MV-4-11 (cell line): ENCODE data around the gene SHD.
"Not testable (repeated sequence)": the region's sequence is repeated elsewhere in the genome, so short reads cannot be mapped to it uniquely, and the experiment has no call there.

Source experiments
- DNase-seq: peaks from one replicate; lab custom pipeline; 2025; lab: John Stamatoyannopoulos, UW

SHD gene, protein sequence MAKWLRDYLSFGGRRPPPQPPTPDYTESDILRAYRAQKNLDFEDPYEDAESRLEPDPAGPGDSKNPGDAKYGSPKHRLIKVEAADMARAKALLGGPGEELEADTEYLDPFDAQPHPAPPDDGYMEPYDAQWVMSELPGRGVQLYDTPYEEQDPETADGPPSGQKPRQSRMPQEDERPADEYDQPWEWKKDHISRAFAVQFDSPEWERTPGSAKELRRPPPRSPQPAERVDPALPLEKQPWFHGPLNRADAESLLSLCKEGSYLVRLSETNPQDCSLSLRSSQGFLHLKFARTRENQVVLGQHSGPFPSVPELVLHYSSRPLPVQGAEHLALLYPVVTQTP

DNA sequence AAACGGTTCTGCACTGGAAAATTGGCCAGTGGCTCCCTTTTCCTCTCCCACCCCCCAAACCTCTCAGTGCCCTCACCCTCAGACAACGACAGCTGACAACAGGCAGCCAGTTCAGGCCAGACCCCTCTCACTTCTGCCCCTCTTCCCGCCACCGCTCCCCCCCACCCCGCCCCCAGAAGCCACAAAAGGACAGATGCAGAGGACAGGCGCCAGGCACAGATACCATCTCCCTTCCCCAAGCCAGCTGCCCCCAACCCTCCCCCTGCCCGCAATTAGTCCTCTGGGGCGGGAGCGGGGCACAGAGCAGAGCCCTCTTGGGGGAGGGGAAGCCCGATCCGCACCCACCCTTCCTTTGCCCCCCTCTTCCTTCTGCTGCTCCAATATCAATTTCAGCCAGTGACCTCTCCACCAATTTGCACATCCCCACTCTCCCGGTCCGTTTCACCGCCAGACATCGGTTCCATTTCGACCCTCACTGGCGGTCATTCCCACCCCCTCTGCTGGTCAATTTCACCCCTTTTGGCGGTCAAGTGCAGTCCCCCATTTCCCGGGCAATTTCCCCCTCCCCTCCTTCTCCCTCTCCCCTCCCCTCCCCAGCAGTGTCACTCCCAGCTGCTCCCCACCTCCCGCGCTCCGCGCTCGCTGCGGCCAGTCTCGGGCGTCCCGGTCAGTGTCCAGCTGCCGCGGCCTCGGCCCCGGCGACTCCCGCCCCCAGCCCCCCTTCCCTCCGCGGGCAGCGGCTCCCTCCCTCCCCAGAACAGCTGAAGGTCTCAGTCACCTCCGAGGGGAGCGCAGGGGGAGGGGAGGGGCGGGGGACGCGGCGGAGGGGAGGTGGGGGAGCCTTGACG, at the start of gene SHD:
TSS of gene SHD (plus strand) at position 848 of the 848 bp plus-strand sequence. CDS start 798 bp downstream, outside the sequence.
- DNase-seq, result no peak

DNA sequence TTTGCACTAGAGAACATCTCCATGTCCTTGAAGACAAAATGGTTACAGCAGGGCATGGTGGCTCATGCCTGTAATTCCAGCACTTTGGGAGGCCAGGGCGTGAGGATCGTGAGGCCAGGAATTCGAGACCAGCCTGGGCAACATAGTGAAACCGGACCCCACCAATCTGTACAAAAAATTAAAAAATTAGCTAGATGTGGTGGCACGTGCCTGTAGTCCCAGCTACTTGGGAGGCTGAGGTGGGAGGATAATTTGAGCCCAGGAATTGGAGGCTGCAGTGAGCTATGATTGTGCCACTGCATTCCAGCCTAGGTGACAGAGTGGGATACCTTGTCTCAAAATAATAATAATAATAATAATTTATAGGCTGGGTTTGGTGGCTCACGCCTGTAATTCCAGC, 48.8 kb upstream of the SHD start:
- not testable (repeated sequence) for DNase-seq

DNA sequence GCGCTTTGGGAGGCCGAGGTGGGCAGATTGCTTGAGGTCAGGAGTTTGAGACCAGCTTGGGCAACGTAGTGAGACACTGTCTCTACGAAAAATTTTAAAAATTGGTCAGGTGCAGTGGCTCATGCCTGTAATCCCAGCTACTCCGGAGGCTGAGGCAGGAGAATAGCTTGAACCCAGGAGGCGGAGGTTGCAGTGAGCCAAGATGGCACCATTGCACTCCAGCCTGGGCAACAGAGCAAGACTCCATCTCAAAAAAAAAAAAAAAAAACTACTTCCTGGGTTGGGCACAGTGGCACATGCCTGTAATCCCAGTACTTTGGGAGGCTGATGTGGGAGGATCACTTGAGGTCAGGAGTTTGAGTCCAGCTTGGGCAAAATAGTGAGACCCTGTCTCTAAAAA, 47.5 kb upstream of the SHD start:
- DNase-seq, result not testable (repeated sequence)

DNA sequence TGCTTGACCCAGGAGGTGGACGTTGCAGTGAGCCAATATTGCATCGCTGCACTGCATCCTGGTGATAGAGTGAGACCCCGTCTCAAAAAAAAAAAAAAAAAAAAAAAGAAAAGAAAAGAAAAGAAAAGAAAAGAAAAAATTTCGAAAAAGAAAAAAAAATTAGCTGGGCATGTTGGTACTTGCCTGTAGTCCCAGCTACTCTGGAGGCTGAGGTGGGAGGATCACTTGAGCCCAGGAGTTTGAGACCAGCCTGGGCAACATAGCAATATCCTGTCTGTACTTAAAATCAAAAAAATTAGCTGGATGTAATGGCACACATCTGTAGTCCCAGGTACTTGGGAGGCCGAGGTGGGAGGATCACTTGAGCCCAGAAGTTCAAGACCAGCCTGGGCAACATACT, 46.9 kb upstream of the SHD start:
- not testable (repeated sequence) for DNase-seq

DNA sequence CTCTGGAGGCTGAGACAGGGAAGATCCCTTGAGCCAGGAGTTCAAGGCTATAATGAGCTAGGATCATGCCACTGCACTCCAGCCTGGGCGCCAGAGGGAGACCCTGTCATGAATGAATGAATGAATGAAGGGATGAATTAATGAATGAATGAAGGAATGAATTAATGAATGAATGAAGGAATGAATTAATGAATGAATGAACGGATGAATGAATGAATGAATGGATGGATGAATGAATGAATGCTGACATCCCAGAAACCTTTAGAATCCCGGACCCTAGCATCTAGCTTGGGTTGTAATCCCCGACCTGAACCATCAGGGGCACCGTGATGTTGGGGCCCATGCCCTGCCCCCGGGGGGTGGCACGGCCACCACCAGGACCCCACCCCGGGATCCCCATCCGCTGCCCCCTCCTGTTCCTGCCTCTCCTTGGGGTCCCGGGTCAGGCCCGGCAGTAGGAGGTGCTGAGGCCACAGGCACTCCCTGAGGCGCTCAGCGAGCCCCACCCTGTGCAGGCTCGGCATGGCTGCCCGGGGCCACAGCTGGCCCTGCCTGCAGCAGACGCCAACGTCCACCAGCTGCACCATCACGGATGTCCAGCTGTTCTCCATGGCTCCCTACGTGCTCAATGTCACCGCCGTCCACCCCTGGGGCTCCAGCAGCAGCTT, 46.3 kb upstream of the SHD start:
- no peak for DNase-seq

DNA sequence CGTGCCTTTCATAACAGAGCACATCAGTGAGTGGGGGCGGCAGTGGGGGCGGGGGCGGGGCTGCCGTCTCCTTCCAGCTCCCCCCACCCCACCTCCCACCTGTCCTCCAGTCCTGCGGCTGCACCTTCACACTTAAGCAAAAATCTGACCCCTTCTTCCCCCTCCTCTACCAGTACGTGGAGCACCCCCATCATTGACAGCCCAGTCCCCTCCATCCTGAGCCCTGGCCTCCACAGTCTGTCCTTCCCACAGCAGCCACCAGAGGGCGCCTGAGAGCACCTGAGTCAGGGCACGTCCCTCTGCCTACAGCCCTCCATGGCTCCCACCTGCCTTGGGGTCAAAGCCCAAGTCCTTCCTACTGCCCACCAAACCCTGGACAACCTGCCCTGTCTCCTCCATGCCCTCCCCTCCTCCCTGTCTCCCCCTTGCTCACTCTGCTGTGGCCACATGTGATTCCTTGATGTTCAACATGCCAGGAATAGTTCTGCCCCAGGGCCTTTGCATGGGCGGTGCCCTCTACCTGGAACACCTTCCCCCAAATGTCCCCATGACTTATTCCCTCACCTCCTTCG, 45.7 kb upstream of the SHD start:
- DNase-seq, result peak; percentile 23

DNA sequence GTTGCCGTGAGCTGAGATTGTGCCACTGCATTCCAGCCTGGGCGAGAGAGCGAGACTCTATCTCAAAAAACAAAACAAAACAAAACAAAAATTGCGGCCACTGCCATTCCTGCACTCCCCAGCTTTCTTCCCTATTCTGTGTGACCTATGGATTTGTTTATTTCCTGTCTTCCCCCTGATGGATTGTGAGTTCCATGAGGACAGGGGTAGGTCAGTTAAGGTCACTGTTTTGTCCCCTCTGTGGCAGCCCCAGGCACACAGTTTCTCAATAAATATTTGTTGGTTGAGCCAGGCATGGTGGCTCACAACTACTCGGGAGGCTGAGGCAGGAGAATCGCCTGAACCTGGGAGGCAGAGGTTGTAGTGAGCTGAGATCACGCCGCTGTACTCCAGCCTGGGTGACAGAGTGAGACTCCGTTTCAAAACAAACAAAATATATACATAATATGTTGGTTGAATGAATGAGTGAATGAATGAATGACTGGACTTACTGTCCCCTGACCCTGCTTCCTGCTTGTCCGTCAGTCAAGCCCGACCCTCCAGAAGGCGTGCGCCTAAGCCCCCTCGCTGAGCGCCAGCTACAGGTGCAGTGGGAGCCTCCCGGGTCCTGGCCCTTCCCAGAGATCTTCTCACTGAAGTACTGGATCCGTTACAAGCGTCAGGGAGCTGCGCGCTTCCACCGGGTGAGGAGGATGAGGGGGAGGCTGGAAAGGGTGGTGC, 44.8 kb upstream of the SHD start:
- DNase-seq, result no peak

DNA sequence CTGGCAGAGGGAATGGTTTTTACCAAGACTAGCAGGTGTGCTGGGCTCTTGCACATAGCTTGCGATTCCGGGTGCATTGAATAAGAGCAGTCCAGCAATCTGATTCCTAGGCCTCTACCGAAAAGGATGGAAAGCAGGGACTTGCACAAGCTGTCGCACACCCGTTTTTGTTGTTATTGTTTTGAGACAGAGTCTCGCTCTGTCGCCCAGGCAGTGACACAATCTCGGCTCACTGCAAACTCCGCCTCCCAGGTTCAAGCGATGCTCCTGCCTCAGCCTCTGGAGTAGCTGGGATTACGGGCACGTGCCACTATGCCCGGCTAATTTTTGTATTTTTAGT, 44.2 kb upstream of the SHD start:
- no peak for DNase-seq

DNA sequence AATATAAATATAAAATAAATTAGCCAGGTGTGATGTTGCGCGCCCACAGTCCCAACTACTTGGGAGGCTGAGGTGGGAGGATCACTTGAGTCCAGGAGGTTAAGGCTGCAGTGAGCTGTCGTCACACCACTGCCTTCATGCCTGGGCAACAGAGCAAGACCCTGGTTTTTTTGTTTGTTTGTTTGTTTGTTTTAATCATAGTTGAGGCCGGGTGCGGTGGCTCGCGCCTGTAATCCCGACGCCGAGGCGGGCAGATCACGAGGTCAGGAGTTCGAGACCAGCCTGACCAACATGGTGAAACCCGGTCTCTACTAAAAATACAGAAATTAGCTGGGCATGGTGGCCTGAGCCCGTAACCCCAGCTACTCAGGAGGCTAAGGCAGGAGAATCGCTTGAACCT, 41.6 kb upstream of the SHD start:
- DNase-seq, result not testable (repeated sequence)

DNA sequence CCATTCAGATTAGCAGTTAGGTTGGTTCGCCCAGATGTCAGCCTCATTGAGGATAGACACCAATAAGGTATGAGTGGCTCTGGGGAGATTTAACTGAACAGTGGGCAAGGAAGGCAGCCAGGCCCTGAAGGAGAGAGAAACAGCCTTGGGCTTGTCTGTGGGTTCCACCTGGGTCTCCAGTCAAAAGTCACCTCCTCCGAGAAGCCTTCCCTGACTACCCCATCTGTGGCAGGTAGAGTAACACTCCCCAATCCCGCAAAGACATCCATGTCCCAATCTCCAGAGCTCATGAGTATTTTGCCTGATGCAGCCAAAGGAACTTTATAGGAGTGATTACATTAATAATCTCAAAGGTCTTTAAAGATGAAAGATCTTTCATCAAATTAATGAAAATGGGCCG, 40.2 kb upstream of the SHD start:
- DNase-seq, result no peak

DNA sequence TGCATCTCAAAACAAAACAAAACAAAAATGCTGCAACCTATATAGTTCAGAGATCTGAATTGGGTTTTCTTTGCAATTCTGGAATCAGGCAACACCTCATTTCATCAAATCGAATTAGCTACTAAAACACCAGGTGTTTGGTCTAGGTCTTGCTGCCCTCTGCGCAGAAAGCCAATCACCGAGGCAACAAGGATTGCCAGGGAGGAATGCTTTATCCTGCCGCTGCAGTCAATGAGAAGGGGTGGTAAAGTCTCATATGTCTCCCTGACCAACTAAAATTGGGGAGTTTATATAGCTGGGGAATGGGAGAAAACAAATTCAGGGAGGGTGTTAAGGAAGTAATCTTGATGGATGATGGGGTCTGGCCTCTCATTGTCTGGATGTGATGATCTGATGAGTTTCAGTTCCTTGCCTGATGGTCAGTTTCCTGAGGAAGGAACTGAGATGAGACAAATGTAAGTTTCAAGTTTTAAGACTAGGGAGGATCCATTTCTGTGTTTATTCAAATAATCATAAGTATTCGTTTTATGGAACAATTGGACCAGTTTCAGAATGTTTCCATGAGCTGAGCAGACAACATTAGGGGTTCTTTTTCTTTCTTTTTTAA, 37.1 kb upstream of the SHD start:
- DNase-seq, result peak; percentile 89

DNA sequence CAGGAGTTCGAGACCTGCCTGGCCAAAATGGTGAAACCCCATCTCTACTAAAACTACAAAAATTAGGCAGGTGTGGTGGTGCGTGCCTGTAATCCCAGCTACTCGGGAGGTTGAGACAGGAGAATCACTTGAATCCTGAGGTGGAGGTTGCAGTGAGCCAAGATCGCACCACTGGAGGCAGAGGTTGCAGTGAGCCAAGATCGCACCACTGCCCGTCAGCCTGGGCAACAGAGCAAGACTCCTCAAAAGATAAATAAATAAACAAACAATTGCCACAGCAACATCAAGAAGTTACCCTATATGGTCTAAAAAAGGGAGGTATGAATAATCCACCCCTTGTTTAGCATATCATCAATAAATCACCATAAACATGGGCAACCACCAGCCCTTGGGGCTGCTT, 33.1 kb upstream of the SHD start:
- DNase-seq, result not testable (repeated sequence)

DNA sequence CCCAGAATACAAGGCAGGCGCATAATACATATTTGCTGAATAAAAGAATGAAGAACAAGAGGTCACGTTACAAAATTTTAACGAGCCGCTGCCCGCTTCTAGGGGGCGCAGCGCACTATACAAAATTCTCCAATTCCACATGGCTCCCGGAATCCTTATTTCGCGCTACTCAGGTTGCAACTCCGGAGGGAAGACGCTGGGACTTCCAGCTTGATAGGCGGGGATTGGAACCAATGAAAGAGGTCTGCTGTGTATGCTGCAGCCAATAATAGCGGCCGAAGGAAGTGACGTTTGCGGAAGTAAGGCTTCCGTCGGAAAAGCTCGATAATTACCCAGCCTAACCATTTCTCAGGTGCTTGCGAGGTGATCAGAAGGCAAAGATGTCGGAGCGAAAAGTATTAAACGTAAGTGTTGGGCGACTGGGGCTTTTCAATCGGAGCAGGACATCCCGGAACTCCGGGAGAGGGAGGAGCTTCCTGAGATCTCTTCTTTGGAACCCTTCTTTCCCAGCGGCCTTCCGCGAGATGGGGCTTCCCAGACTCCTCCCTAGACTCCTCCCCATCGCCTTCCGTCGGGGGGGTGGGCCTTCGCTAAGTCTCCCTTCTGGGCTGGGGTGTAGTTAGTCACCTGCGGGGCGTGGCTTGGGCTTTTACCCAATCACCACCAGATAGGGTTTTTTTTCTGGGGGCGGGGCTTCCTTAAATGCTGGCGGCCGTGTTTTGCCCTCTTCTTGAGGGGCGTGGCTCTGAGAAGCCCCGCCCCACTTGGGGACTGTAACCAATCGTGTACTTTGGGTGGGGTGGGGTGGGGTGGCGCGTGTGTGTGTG, 32.1 kb upstream of the SHD start, which contains the start of gene YJU2:
TSS of gene YJU2 (plus strand) at position 314 of the 827 bp plus-strand sequence. CDS start at position 381, 67 bp downstream.
- peak; percentile 100 for DNase-seq

DNA sequence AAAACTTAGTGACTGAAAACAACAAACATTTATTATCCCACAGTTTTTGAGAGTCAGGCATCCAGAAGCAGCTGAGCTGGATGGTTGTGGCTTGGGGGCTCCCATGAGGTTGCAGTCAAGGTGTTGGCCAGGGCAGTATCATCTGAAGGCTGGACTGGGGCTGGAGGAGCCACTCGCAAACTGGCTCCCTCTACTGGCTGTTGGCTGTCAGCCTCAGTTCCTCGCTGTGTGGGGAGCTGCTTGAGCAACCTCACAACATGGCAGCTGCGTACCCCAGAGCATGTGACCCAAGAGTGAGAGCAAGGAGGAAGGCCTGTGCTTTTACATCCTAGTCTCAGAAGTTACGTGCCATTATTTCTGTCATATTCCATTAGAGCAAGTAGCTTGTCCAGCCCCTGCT, 22.5 kb upstream of the SHD start:
- no peak for DNase-seq

DNA sequence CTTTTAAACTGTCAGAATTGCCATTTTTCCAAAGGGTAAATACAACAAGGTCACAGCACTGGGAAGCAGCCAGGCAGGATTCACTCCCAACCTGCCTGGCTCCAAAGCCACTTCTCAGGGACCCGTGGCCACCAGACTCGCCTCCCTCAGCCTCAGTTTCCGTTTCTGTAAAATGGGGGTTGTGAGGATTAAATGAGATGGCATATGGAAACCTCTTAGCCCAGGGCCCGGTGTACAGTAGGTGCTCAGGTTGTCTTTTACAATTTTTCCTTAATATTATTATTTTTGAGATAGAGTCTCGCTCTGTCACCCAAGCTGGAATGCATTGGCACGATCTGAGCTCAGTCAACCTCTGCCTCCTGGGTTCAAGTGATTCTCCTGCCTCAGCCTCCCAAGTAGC, 22.0 kb upstream of the SHD start:
- DNase-seq, result no peak

DNA sequence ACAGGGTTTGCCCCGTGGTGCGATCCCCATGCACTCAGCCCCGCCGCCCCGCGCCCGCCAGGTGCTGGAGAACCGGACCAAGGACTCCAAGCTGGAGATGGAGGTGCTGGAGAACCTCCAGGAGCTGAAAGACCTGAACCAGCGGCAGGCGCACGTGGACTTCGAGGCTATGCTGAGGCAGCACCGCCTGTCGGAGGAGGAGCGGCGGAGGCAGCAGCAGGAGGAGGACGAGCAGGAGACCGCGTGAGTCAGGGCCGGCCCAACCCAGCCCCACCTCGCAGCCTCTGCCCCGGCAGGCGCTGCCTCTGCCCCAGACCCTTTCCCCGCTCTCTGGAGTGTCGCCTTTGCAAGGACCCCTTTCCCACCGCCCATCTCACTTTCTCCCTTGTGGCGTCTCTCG, 20.9 kb upstream of the SHD start:
- no peak for DNase-seq

DNA sequence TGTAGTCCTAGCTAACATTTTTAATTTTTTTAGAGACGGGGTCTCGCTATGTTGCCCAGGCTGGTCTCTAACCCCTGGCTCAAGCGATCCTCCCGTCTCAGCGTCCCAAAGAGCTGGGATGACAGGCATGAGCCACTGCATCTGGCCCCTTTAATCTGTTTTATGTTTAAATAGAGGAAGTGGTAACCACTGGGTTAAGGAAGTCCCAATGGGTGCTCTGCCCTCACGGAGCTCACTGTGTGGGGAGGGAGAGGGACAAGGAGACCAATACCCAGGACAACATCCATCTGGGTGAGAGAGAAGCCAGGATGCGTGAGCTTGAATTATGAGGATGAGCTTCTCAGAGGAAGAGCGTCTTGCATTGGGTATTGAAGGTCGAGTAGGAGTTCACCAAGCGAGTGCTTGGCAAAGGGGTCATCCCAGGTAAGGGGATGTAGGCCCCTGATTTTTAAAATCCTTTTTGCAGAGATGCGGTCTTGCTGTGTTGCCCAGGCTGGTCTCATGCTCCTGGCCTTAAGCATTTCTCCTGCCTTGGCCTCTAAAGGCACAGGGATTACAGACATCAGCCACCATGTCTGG, 18.4 kb upstream of the SHD start:
- peak; percentile 93 for DNase-seq

DNA sequence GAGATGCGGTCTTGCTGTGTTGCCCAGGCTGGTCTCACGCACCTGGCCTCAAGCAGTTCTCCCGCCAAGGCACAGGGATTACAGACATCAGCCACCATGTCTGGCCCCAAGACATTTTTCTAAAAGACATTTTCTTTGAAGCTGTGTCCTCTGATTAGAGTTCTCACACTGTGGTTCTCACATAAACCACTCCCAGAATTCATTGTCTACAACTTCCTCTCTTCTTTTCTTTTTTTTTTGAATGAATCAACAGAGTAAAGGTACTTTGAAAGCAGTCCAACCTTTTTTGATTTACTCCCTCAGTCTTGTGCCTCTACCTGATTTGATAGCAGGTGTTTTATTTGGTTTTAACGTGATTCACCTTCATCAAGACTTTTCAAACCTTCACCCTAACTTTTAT, 14.3 kb upstream of the SHD start:
- DNase-seq, result peak; percentile 57

DNA sequence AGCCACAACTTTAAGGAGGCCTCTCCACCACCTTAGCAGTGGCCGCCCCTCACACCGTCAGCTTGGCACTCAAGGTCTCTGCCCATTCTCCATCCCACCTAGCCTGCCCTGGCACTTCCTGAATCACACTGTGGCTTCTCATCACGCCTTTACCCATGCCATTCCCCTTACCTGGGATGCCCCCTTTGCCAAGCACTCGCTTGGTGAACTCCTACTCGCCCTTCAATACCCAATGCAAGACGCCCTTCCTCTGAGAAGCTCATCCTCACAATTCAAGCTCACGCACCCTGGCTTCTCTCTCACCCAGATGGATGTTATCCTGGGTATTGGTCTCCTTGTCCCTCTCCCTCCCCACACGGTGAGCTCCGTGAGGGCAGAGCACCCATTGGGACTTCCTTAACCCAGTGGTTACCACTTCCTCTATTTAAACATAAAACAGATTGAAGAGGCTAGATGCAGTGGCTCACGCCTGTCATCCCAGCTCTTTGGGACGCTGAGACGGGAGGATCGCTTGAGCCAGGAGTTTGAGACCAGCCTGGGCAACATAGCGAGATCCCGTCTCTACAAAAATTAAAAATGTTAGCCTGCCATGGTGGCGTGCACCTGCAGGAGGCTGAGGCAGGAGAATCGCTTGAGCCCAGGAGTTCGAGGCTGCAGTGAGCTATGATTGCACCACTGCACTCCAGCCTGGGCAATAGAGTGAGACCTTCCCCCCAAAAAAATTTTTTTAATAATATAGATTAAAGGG, 12.6 kb upstream of the SHD start:
- peak; percentile 79 for DNase-seq
